ENCODE data around the gene PLEKHN1.
"Not testable (repeated sequence)": the region's sequence is repeated elsewhere in the genome, so short reads cannot be mapped to it uniquely, and the experiment has no call there.

PLEKHN1 gene

GRCh38 chr1:943545-944340, 22.5 kb upstream of the PLEKHN1 start:
- no peak overlapping the region for H3K27ac ChIP-seq (ENCODE audit: insufficient read depth, low read depth, low read length, poor library complexity, severe bottlenecking)
- peaks cover 36% of the 10 kb centered on the region for H3K4me1 ChIP-seq (ENCODE audit: control insufficient read depth, insufficient read depth, low read length)
- peaks cover 54% of the 10 kb centered on the region for H3K27me3 ChIP-seq (ENCODE audit: control insufficient read depth, insufficient read depth, low read length, poor library complexity, severe bottlenecking)

GRCh38 chr1:944341-945325, 21.6 kb upstream of the PLEKHN1 start:
- H3K9me3 ChIP-seq (ENCODE audit: control insufficient read depth, low read length): no peaks in the 10 kb centered on the region
- H3K27ac ChIP-seq (ENCODE audit: insufficient read depth, low read depth, low read length, poor library complexity, severe bottlenecking): no peak overlapping the region
- WGBS, 2 experiments: 78 to 79% methylated on average over 28 of the region's 28 CpGs
- H3K27me3 ChIP-seq (ENCODE audit: control insufficient read depth, insufficient read depth, low read length, poor library complexity, severe bottlenecking): peaks cover 45% of the 10 kb centered on the region
- H3K36me3 ChIP-seq (ENCODE audit: control insufficient read depth, insufficient read depth, low read length): peaks cover 7% of the 10 kb centered on the region
- H3K4me3 ChIP-seq (ENCODE audit: insufficient read depth, low read depth, low read length): no peak overlapping the region
- peaks cover 27% of the 10 kb centered on the region for H3K4me1 ChIP-seq (ENCODE audit: control insufficient read depth, insufficient read depth, low read length)

More at GRCh38 chr1:943545-944340, 22.5 kb upstream of the PLEKHN1 start:
- Histone ChIP-seq H3K9me3 (ENCODE audit: control insufficient read depth, low read length) (no peaks in the 10 kb centered on the region), H3K36me3 (ENCODE audit: control insufficient read depth, insufficient read depth, low read length) (peaks cover 5% of the 10 kb centered on the region), H3K4me3 (ENCODE audit: insufficient read depth, low read depth, low read length) (no peak overlapping the region)
- WGBS, 2 experiments: 83 to 84% methylated on average over 27 of the region's 27 CpGs

DNA sequence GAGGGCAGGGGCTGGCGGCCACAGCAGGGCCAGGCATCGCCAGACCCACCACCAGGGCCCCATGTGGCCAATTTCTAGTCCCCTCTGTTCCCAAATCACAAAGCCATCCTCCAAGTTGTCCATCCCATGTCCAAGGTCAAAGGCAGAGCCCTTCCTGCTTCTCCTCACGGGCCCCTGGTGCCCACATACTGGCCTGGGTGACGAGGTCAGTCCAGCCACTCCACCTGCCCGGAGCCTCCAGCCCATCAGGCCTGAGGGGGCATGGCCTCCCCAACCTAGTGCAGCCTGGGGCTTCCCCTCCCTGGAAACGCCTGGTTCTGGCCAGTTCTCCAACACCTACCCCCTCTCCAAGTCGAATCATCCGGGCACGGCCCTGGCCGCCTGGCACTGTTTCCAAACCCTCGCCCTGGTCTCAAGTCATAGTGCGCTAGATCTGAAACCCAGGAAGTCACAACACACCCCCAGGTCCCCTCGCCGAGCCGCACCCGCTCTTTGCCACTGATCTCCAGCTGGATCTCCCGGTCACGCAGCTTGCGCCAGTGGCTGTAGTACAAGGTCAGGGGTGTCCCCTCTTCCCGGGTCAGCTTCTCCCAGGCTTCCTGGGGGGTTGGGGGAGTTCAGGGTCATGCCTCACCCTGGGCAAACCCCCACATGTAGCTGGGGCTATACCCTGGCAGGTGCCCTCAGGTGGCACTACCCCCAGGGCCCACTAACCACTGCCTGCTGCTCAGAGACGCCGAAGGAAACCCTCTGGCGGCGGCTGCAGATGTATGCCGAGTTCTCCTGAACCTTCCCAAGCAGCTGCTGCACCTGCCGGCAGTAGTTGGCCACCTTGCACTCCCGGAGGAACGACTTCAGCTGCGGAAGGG, 20.4 kb upstream of the PLEKHN1 start:
- H3K27me3 ChIP-seq (ENCODE audit: control insufficient read depth, insufficient read depth, low read length, poor library complexity, severe bottlenecking): peaks cover 32% of the 10 kb centered on the region
- H3K36me3 ChIP-seq (ENCODE audit: control insufficient read depth, insufficient read depth, low read length): peaks cover 17% of the 10 kb centered on the region
- H3K27ac ChIP-seq (ENCODE audit: insufficient read depth, low read depth, low read length, poor library complexity, severe bottlenecking): no peak overlapping the region
- 94 to 95% methylated on average over 29 of the region's 29 CpGs for WGBS, 2 experiments
- H3K4me1 ChIP-seq (ENCODE audit: control insufficient read depth, insufficient read depth, low read length): peaks cover 18% of the 10 kb centered on the region
- H3K9me3 ChIP-seq (ENCODE audit: control insufficient read depth, low read length): no peaks in the 10 kb centered on the region
- no peak overlapping the region for H3K4me3 ChIP-seq (ENCODE audit: insufficient read depth, low read depth, low read length)

DNA sequence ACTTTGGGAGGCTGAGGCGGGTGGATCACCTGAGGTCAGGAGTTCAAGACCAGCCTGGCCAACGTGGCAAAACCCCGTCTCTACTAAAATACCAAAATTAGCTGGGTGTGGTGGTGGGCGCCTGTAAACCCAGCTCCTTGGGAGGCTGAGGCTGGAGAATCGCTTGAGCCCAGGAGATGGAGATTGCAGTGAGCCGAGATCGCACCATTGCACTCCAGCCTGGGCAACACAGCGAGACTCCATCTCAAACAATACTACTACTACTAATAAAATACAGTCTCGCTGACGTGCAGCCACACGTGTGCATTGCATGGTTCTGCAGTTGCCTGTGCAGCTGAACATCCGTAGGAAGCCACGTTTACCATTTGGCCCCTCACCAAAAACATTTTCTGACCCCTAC, 19.5 kb upstream of the PLEKHN1 start:
- peaks cover 12% of the 10 kb centered on the region for H3K4me1 ChIP-seq (ENCODE audit: control insufficient read depth, insufficient read depth, low read length)
- H3K27ac ChIP-seq (ENCODE audit: insufficient read depth, low read depth, low read length, poor library complexity, severe bottlenecking); H3K4me3 ChIP-seq (ENCODE audit: insufficient read depth, low read depth, low read length); H3K9me3 ChIP-seq (ENCODE audit: control insufficient read depth, low read length): not testable (repeated sequence)
- H3K27me3 ChIP-seq (ENCODE audit: control insufficient read depth, insufficient read depth, low read length, poor library complexity, severe bottlenecking): peaks cover 23% of the 10 kb centered on the region
- WGBS, 2 experiments: 93 to 96% methylated on average over 13 of the region's 13 CpGs
- H3K36me3 ChIP-seq (ENCODE audit: control insufficient read depth, insufficient read depth, low read length): peaks cover 19% of the 10 kb centered on the region

DNA sequence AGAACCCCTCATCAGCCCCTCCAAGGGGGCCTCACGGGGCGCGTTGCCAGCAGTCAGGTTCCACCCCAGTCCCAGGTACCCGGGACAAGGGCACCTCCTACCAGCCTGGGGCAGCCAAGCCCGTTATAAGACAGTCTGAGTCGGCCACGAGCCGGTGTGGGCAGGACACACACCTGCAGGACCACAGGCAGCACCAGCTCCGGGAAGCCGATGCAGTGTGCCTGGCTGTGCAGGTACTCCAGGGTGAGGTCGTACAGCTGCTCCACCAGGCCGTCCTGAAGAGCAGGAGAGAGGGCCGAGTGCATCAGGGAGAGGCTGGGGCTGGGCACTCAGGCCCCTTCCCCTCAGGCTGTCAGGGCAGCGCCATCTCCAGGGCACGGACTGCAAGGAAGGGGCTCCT, 18.3 kb upstream of the PLEKHN1 start:
- no peak overlapping the region for H3K27ac ChIP-seq (ENCODE audit: insufficient read depth, low read depth, low read length, poor library complexity, severe bottlenecking)
- no peaks in the 10 kb centered on the region for H3K9me3 ChIP-seq (ENCODE audit: control insufficient read depth, low read length)
- no peak overlapping the region for H3K4me3 ChIP-seq (ENCODE audit: insufficient read depth, low read depth, low read length)
- H3K36me3 ChIP-seq (ENCODE audit: control insufficient read depth, insufficient read depth, low read length): peaks cover 23% of the 10 kb centered on the region
- 94 to 96% methylated on average over 15 of the region's 15 CpGs for WGBS, 2 experiments
- H3K27me3 ChIP-seq (ENCODE audit: control insufficient read depth, insufficient read depth, low read length, poor library complexity, severe bottlenecking): peaks cover 12% of the 10 kb centered on the region
- H3K4me1 ChIP-seq (ENCODE audit: control insufficient read depth, insufficient read depth, low read length): peaks cover under 1% of the 10 kb centered on the region

GRCh38 chr1:950268-950667, 16.0 kb upstream of the PLEKHN1 start:
- Histone ChIP-seq H3K27me3 (ENCODE audit: control insufficient read depth, insufficient read depth, low read length, poor library complexity, severe bottlenecking) (no peaks in the 10 kb centered on the region), H3K27ac (ENCODE audit: insufficient read depth, low read depth, low read length, poor library complexity, severe bottlenecking) (no peak overlapping the region), H3K4me3 (ENCODE audit: insufficient read depth, low read depth, low read length) (no peak overlapping the region), H3K4me1 (ENCODE audit: control insufficient read depth, insufficient read depth, low read length) (no peaks in the 10 kb centered on the region), H3K36me3 (ENCODE audit: control insufficient read depth, insufficient read depth, low read length) (peaks cover 41% of the 10 kb centered on the region), H3K9me3 (ENCODE audit: control insufficient read depth, low read length) (no peaks in the 10 kb centered on the region)
- WGBS, 2 experiments: 93 to 95% methylated on average over 9 of the region's 9 CpGs

DNA sequence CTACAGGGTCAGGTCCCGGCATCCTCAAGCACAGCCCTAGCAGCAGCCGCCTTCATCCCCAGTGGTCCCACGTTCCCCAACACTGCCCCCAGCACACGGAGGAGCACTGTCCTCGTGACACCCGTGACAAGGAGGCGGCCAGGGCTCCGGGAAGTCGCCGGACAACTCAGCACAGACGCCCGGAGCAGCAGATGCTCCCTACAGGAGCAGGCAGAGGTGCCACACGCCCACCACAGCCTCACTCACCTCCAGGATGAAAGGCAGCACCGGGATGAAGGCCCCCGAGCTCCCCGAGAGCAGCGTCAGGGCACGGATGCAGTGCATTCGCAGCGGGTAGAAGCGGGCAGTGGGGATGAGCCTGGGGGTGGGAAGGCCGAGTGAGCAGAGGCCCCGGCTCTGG, 15.4 kb upstream of the PLEKHN1 start:
- 94 to 97% methylated on average over 23 of the region's 23 CpGs for WGBS, 2 experiments
- H3K4me1 ChIP-seq (ENCODE audit: control insufficient read depth, insufficient read depth, low read length): no peaks in the 10 kb centered on the region
- no peaks in the 10 kb centered on the region for H3K27me3 ChIP-seq (ENCODE audit: control insufficient read depth, insufficient read depth, low read length, poor library complexity, severe bottlenecking)
- H3K27ac ChIP-seq (ENCODE audit: insufficient read depth, low read depth, low read length, poor library complexity, severe bottlenecking): no peak overlapping the region
- H3K36me3 ChIP-seq (ENCODE audit: control insufficient read depth, insufficient read depth, low read length): peaks cover 47% of the 10 kb centered on the region
- no peak overlapping the region for H3K4me3 ChIP-seq (ENCODE audit: insufficient read depth, low read depth, low read length)
- H3K9me3 ChIP-seq (ENCODE audit: control insufficient read depth, low read length): no peaks in the 10 kb centered on the region

- H3K27me3 ChIP-seq (ENCODE audit: control insufficient read depth, insufficient read depth, low read length, poor library complexity, severe bottlenecking): no peaks in the 10 kb centered on the region
- WGBS, 2 experiments: 75% methylated on average over 6 of the region's 6 CpGs
- H3K4me1 ChIP-seq (ENCODE audit: control insufficient read depth, insufficient read depth, low read length): no peaks in the 10 kb centered on the region
- no peaks in the 10 kb centered on the region for H3K9me3 ChIP-seq (ENCODE audit: control insufficient read depth, low read length)
- H3K36me3 ChIP-seq (ENCODE audit: control insufficient read depth, insufficient read depth, low read length): peaks cover 47% of the 10 kb centered on the region
- no peak overlapping the region for H3K4me3 ChIP-seq (ENCODE audit: insufficient read depth, low read depth, low read length)
- H3K27ac ChIP-seq (ENCODE audit: insufficient read depth, low read depth, low read length, poor library complexity, severe bottlenecking): no peak overlapping the region
Measured at GRCh38 chr1:951364-951763, 14.9 kb upstream of the PLEKHN1 start.

DNA sequence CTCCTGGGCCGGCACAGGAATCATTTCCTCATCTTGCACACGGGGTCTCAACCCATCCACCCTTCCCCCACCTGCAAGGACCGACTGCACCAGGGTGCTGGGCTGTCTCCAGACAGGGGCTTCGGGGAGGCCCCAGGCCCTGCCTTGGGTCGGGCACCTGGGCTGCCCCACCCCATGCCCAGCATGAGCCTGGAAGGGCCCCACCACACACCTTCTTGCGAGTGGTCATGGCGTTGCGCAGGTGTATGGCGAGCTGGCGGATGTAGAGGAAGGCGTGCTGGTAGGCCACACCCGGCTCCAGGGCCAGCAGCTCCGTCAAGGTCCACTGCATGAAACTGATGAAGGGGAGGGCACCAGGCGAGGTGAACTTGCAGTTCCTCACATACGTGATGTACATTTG, 14.1 kb upstream of the PLEKHN1 start:
- 96 to 97% methylated on average over 15 of the region's 15 CpGs for WGBS, 2 experiments
- Histone ChIP-seq H3K4me3 (ENCODE audit: insufficient read depth, low read depth, low read length) (no peak overlapping the region), H3K4me1 (ENCODE audit: control insufficient read depth, insufficient read depth, low read length) (no peaks in the 10 kb centered on the region), H3K27ac (ENCODE audit: insufficient read depth, low read depth, low read length, poor library complexity, severe bottlenecking) (no peak overlapping the region), H3K36me3 (ENCODE audit: control insufficient read depth, insufficient read depth, low read length) (peaks cover 44% of the 10 kb centered on the region), H3K27me3 (ENCODE audit: control insufficient read depth, insufficient read depth, low read length, poor library complexity, severe bottlenecking) (no peaks in the 10 kb centered on the region), H3K9me3 (ENCODE audit: control insufficient read depth, low read length) (no peaks in the 10 kb centered on the region)
